ENCODE measurements around the gene SPINK7. TPM values are rescaled to one million over a fixed set of nuclear protein-coding genes. Genes with fewer than 3 reads are reported as not detected.

The SPINK7 gene
- total RNA-seq, 4 donors from 2014 or later = 4.8 to 86.5 (median 22.9) TPM; not detected in 1

- WGBS = 79% methylated on average over 7 of the region's 7 CpGs
- Histone ChIP-seq H3K27ac (peak overlapping the region; percentile 25), H3K4me1 (no peaks in the 10 kb centered on the region)
These were observed 31.6 kb downstream of the SPINK7 start for GRCh38 chr5:148343603-148344487.

GRCh38 chr5:148347706-148348105 lies 35.5 kb downstream of the SPINK7 start:
- TF ChIP-seq POLR2AphosphoS5 (IDR thresholded peaks at IDR 0.05) (no peak), CTCF (IDR thresholded peaks at IDR 0.05) (no peak), POLR2A (IDR thresholded peaks at IDR 0.05) (no peak), EP300 (IDR thresholded peaks at IDR 0.05) (no peak)
- Histone ChIP-seq H3K4me3 (no peak overlapping the region), H3K4me1 (no peaks in the 10 kb centered on the region), H3K9me3 (no peaks in the 10 kb centered on the region), H3K36me3 (no peaks in the 10 kb centered on the region), H3K27me3 (no peaks in the 10 kb centered on the region), H3K27ac (no peak overlapping the region)
- DNase-seq (ENCODE audit: low spot score in 2 of 2) = no peak
- WGBS = 69% methylated on average over 1 of the region's 1 CpG

More at GRCh38 chr5:148343603-148344487, 31.6 kb downstream of the SPINK7 start:
- H3K4me3 ChIP-seq = no peak overlapping the region
- no peaks in the 10 kb centered on the region for H3K9me3 ChIP-seq
- TF ChIP-seq POLR2A (IDR thresholded peaks at IDR 0.05) (no peak), EP300 (IDR thresholded peaks at IDR 0.05) (no peak), POLR2AphosphoS5 (IDR thresholded peaks at IDR 0.05) (no peak), CTCF (IDR thresholded peaks at IDR 0.05) (no peak)
- H3K27me3 ChIP-seq = no peaks in the 10 kb centered on the region
- H3K36me3 ChIP-seq = no peaks in the 10 kb centered on the region
- DNase-seq (ENCODE audit: low spot score in 2 of 2) = no peak

- no peaks in the 10 kb centered on the region for H3K9me3 ChIP-seq
- no peaks in the 10 kb centered on the region for H3K36me3 ChIP-seq
- H3K4me3 ChIP-seq = no peak overlapping the region
- no peak overlapping the region for H3K27ac ChIP-seq
- no peaks in the 10 kb centered on the region for H3K4me1 ChIP-seq
- no peaks in the 10 kb centered on the region for H3K27me3 ChIP-seq
- DNase-seq (ENCODE audit: low spot score in 2 of 2) = no peak
- 93% methylated on average over 1 of the region's 1 CpG for WGBS
- TF ChIP-seq EP300 (IDR thresholded peaks at IDR 0.05) (no peak), POLR2AphosphoS5 (IDR thresholded peaks at IDR 0.05) (no peak), CTCF (IDR thresholded peaks at IDR 0.05) (no peak), POLR2A (IDR thresholded peaks at IDR 0.05) (no peak)
These were observed 40.5 kb downstream of the SPINK7 start for GRCh38 chr5:148352696-148353095.

- Histone ChIP-seq H3K36me3 (no peaks in the 10 kb centered on the region), H3K9me3 (no peaks in the 10 kb centered on the region), H3K27me3 (no peaks in the 10 kb centered on the region), H3K27ac (no peak overlapping the region), H3K4me3 (no peak overlapping the region), H3K4me1 (no peaks in the 10 kb centered on the region)
- DNase-seq (ENCODE audit: low spot score in 2 of 2) = no peak
- WGBS = 87% methylated on average over 2 of the region's 2 CpGs
- TF ChIP-seq EP300 (IDR thresholded peaks at IDR 0.05) (no peak), POLR2AphosphoS5 (IDR thresholded peaks at IDR 0.05) (no peak), POLR2A (IDR thresholded peaks at IDR 0.05) (no peak), CTCF (IDR thresholded peaks at IDR 0.05) (no peak)
These were observed 41.4 kb downstream of the SPINK7 start for GRCh38 chr5:148353634-148354033.

GRCh38 chr5:148364343-148364742 lies 52.1 kb downstream of the SPINK7 start:
- DNase-seq (ENCODE audit: low spot score in 2 of 2) = no peak
- Histone ChIP-seq H3K27me3 (no peaks in the 10 kb centered on the region), H3K9me3 (no peaks in the 10 kb centered on the region), H3K4me3 (no peak overlapping the region), H3K4me1 (no peaks in the 10 kb centered on the region), H3K36me3 (no peaks in the 10 kb centered on the region), H3K27ac (no peak overlapping the region)
- no peak for TF ChIP-seq EP300 (IDR thresholded peaks at IDR 0.05)
- TF ChIP-seq CTCF (IDR thresholded peaks at IDR 0.05) = no peak
- TF ChIP-seq POLR2AphosphoS5 (IDR thresholded peaks at IDR 0.05) = no peak
- no peak for TF ChIP-seq POLR2A (IDR thresholded peaks at IDR 0.05)
